HTR-8/SVneo (cell line): ENCODE results near the gene HSD11B1.

ENCODE experiments used
- DNase-seq: peaks from one replicate; pipeline ENCODE4 v3.0.0; 2011; ENCODE audit warnings: low spot score, mixed read lengths; ENCODE audit not compliant: insufficient read length
- FAIRE-seq: peaks from 2 replicates; lab custom pipeline; 2011; peaks lifted over from hg19 to GRCh38; lab: Jason Lieb, UNC

The HSD11B1 gene

DNA sequence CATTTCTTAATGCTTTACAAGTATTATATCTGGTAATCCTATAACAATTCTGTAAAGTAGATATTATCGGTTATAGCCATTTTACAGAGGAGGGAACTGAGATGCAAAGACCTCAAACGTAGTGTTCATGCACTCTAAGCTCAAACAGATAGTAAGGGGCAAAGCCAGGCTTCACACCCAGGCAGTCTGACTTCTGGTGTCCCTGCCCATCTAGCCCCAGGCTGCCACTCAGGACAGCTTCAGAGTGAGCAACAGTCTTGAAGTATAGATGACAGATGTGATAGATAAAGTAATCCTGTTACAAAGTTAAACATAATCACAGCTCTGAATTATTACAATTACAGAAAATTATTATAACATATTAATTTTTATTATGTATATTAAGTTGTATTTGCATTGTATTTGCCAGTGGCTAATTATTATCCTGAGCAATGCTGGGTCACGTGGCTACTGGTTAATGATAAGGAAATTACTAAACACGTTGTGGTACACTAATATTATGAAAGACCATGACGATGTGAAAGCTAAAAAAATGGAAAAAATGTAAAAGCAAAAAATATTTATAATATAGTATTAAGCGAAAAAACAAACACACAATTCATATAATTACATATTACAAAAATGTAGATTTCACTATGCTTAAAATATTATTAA lies 45.2 kb downstream of the HSD11B1 start:
- DNase-seq: no peak

DNA sequence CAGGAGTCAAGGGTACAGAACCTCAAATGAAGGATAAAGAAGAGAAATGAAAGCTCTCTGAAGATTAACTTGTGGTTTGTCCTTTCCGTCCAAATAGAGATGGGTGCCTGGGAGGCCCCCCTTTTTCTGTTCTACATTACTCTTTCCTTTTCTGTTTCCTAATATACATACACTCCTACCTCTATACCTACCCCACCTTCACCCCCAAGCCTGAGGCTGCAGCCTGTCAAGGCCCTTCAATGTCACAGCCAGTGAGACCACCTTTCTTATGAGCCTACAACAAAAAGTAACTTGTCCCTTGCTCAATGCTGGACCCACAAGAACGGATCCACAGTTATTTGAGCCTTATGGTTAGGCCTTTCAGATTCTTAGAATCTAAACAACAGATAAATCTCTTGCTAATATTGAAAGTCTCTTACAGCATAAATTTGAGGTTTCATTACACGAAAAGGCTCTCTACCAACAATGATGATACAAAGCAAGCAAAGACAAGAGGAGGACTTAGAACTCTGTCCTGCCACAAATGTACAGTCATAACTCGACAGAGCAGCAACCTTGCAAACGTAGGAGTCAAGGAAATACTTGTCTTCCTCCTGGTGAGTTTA lies 47.1 kb downstream of the HSD11B1 start:
- FAIRE-seq: no peak
- no peak for DNase-seq

More for the DNA sequence above, 45.2 kb downstream of the HSD11B1 start:
- no peak for FAIRE-seq

GRCh38 chr1:209752890-209753289 lies 48.2 kb downstream of the HSD11B1 start:
- FAIRE-seq: no peak
- no peak for DNase-seq

DNA sequence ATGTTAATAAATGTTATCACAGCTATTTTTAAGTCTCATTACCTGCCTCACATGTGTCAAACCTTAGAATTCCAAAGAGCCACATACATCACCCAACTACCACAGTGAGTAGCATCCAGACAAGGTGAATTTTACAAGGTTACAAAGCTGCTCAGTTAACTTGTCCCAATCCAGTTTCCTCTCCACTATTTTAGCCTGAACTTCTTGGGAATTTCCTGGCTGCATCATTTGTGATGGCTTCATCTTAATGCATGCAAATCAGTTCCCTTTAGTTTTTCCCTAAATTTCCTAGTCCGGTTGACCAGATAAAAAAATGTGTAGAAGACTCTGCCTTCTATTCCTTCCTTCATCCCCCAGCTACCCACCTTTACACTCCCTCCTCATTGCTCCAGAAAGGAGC lies 50.6 kb downstream of the HSD11B1 start:
- DNase-seq (no peak), FAIRE-seq (no peak)

DNA sequence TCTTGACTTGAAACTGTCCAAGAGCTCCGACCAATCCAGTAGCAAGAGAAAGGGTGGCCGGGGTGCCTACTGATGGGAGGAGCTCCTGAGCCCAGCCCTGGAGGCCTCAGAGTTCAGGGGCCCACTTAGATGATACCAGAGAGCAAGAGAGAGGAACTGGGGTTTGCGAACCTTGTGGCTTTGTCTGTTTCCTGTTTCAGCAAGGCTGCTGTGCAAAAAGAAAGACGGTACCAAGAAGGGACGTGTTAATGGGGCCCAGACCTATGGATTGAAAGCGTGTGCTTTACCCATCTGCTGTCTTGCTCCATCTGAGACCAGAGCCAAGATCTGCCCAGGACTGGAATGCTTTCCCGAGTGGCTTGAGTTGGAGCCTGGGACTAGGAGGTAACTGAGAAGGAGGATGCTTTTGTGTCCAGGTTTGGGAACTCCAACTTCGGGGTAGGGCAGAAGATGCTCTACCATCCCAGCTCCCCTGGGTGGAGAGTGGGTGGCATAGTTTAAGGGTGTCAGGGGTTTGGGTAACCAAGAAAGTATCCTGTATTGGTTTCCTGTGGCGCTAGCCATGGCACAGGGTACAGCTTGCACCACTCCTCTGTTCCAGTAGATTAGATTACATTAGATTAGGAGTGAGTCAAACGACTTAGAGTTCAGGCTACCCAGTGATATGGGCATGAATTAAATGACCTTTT lies 51.4 kb downstream of the HSD11B1 start, which contains the start of gene TRAF3IP3:
TRAF3IP3 (plus strand) TSS at position 128 of the 689 bp plus-strand sequence. CDS start 3,987 bp downstream, outside the sequence.
- DNase-seq: no peak
- no peak for FAIRE-seq

- no peak for DNase-seq
- FAIRE-seq: no peak
These were observed 52.2 kb downstream of the HSD11B1 start for GRCh38 chr1:209756615-209757445.

- FAIRE-seq: no peak
- no peak for DNase-seq
These were observed 53.8 kb downstream of the HSD11B1 start for GRCh38 chr1:209758400-209758799.

DNA sequence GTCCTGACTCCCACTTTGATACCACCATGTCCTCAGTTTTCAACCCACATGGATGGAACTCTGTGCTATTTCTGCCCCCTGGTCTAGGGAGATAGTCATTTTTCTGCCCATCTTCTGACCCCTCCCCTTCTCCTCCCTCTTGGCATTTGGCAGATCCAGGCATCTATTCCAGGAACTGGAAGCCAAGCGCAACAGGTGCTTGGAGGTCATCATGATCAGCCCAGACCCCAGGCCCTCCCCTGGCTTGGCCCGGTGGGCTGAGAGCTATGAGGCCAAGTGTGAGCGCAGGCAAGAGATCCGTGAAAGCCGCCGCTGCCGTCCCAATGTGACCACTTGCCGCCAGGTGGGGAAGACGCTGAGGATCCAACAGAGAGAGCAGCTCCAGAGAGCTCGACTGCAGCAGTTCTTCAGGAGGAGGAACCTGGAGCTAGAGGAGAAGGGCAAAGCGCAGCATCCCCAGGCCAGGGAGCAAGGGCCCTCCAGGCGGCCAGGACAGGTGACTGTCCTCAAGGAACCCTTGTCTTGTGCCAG lies 55.2 kb downstream of the HSD11B1 start:
- no peak for DNase-seq
- no peak for FAIRE-seq

GRCh38 chr1:209761011-209761635 lies 56.5 kb downstream of the HSD11B1 start:
- DNase-seq (no peak), FAIRE-seq (no peak)

- DNase-seq: no peak
- no peak for FAIRE-seq
These were observed 61.4 kb downstream of the HSD11B1 start for GRCh38 chr1:209766051-209766450.

GRCh38 chr1:209767096-209767495 lies 62.5 kb downstream of the HSD11B1 start:
- FAIRE-seq (no peak), DNase-seq (no peak)

DNA sequence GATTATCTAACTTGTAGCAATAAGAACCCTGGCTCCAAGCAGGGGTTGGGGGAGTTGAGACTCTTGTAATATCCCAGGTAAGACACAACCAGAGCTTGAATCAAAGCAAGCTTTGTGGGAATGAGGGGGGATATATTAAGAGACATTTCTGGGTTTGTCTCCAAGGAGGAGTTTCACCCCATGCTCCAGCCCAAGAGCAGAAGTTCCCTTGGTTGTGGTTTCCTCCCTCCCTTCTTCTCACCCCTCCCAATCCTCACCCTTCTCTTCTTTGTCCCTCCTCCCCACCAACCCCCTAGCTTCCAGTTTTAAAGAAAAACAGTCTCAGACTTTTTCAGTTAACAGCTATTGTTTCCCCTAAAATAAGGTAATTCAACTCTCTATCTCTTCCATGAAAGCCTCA lies 63.1 kb downstream of the HSD11B1 start:
- DNase-seq: no peak
- no peak for FAIRE-seq

GRCh38 chr1:209768354-209768774 lies 63.7 kb downstream of the HSD11B1 start:
- DNase-seq: no peak

DNA sequence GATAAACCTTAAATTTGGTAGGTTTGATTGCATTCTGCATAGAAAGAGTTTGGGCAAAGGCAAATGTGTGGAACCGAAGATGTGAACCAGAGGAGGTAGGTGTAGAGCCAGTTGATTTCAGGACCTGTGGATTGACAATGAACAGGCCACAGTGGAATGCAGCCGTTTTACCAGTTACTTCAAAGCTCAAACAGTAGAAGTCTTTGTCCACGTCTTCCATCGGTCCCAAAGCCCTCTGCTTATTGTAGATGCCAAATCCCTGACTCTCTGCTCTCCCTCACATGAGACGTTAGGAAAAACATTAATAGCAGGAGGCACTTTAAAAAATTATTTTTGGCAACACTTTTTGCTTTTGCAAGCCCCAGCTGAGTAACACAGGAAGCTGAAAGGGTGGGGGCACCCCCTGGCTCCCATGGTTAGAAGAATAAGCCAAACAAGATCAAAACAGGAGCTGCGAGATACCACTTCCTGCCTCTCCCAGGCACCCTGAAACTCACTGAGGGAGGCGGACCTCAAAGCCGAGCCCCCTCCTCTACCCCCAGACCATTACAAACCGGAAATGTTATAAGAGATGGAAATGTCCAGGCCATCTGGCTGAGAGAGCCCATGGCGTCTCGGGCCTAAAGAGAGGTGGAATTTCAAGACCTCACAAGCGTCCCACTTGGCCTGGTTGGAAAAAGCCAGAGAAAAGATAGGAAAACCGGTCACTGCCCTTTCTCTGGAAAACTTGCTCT lies 64.7 kb downstream of the HSD11B1 start:
- FAIRE-seq: no peak

More at GRCh38 chr1:209768354-209768774, 63.7 kb downstream of the HSD11B1 start:
- FAIRE-seq: no peak

DNA sequence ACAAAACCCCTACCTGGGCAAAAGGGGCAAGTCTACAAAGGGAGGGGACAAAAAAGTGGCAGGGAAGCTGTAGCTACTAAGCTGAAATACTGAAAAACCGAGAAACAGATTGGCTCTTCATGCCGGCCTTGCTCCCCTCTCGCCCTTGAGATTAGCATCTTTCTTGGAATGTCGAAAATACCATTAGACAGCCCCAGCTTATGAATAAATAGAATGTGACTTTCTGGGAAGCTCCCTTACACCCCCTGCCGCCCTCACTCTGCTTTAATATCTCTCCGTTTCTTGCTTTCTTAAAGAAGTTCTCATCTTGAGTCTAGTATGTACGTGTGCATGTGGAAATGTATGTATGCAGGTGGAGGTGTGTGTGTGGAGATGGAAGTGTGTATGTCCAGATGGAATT lies 65.3 kb downstream of the HSD11B1 start:
- DNase-seq (no peak), FAIRE-seq (no peak)

More for the DNA sequence above, 64.7 kb downstream of the HSD11B1 start:
- peak; percentile 60 for DNase-seq

- no peak for FAIRE-seq
- no peak for DNase-seq
These were observed 66.2 kb downstream of the HSD11B1 start for GRCh38 chr1:209770636-209771415.

DNA sequence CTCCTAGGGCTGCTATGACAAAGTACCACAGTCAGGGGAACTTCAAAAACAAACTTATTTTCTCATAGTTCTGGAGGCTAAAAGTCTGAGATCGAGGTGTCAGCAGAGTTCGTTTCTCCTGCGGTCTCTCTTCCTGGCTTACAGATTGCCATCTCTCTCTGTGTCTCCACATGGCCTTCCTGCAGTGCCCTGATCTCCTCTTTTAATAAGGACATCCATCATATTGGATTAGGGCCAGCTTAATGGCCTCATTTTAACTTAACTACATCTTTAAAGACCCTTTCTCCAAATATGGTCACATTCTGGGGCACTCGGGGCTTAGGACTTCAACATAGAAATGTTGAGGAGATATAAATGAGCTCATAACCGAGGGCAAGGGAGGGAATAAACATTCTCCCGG lies 67.5 kb downstream of the HSD11B1 start:
- FAIRE-seq (no peak), DNase-seq (no peak)

- no peak for FAIRE-seq
- no peak for DNase-seq
These were observed 69.9 kb downstream of the HSD11B1 start for GRCh38 chr1:209774592-209774991.
